HG03354 (cell line): ENCODE data around the gene IL1RN.

Experiments used
- ATAC-seq: cut with Tn5 transposase; IDR thresholded peaks from one replicate; pipeline ENCODE4 v1.9.1; 2021; ENCODE audit warnings: mild to moderate bottlenecking; ENCODE audit not compliant: unreplicated experiment, poor library complexity, severe bottlenecking

Gene IL1RN

GRCh38 chr2:113098532-113098931 is 28.9 kb upstream of the IL1RN start:
- ATAC-seq = no peak

GRCh38 chr2:113102133-113102532 is 25.3 kb upstream of the IL1RN start:
- ATAC-seq = no peak

- no peak for ATAC-seq
Measured at GRCh38 chr2:113103277-113103676, 24.1 kb upstream of the IL1RN start.

GRCh38 chr2:113104054-113104611 is 23.3 kb upstream of the IL1RN start:
- no peak for ATAC-seq

- no peak for ATAC-seq
Measured at GRCh38 chr2:113105047-113105785, 22.2 kb upstream of the IL1RN start.

GRCh38 chr2:113111121-113111520 is 16.3 kb upstream of the IL1RN start:
- no peak for ATAC-seq

GRCh38 chr2:113111823-113112287 is 15.5 kb upstream of the IL1RN start:
- no peak for ATAC-seq

GRCh38 chr2:113112441-113112840 is 15.0 kb upstream of the IL1RN start:
- no peak for ATAC-seq

GRCh38 chr2:113112871-113113270 is 14.5 kb upstream of the IL1RN start:
- ATAC-seq = no peak

GRCh38 chr2:113113807-113114206 is 13.6 kb upstream of the IL1RN start:
- no peak for ATAC-seq

- ATAC-seq = no peak
Measured at GRCh38 chr2:113114224-113114945, 13.0 kb upstream of the IL1RN start.

GRCh38 chr2:113114996-113115395 is 12.4 kb upstream of the IL1RN start:
- ATAC-seq = no peak

GRCh38 chr2:113116100-113116958 is 11.1 kb upstream of the IL1RN start:
- peak; percentile 67 for ATAC-seq

GRCh38 chr2:113117541-113118262 is 9.7 kb upstream of the IL1RN start:
- ATAC-seq = no peak

- no peak for ATAC-seq
Measured at GRCh38 chr2:113118263-113118657, 9.1 kb upstream of the IL1RN start.

GRCh38 chr2:113119111-113119510 is 8.3 kb upstream of the IL1RN start:
- no peak for ATAC-seq

GRCh38 chr2:113120861-113121260 is 6.5 kb upstream of the IL1RN start:
- ATAC-seq = no peak

- no peak for ATAC-seq
Measured at GRCh38 chr2:113122364-113122763, 5.0 kb upstream of the IL1RN start.

- ATAC-seq = no peak
Measured at GRCh38 chr2:113123726-113124125, 3.7 kb upstream of the IL1RN start.
